SK-N-SH treated with all-trans-retinoic acid at 6 μM for 48 hours (cell line): ENCODE measurements around the gene PDE6A.

Experiments
- ATAC-seq: fragments of 200-7000 bp; cut with Tn5 transposase; 3 replicates; pipeline ENCODE4 v1.9.1; 2020; ENCODE audit warnings: mild to moderate bottlenecking, moderate library complexity
- ARNTL ChIP-seq: fragments of 450-650 bp; formaldehyde crosslinking; IDR thresholded peaks from 2 replicates; pipeline ENCODE4 v1.5.0; 2020; ENCODE audit warnings: low read depth, mild to moderate bottlenecking, moderate library complexity, borderline replicate concordance
- BACH2 ChIP-seq: fragments of 250-450 bp; sonication (Bioruptor Pico); IDR thresholded peaks from 2 replicates; pipeline ENCODE4 v1.9.0; 2021; ENCODE audit warnings: mild to moderate bottlenecking, borderline replicate concordance
- CSDC2 ChIP-seq: fragments of 250-450 bp; sonication (Bioruptor Pico); IDR thresholded peaks from 2 replicates; pipeline ENCODE4 v1.5.0; 2020; ENCODE audit warnings: mild to moderate bottlenecking, moderate library complexity
- ESRRG ChIP-seq: fragments of 250-450 bp; sonication (Bioruptor Pico); IDR thresholded peaks from 2 replicates; pipeline ENCODE4 v1.6.1; 2021; ENCODE audit warnings: mild to moderate bottlenecking
- GLIS3 ChIP-seq: fragments of 250-450 bp; sonication (Bioruptor Pico); IDR thresholded peaks from 2 replicates; pipeline ENCODE4 v1.5.0; 2020; ENCODE audit warnings: mild to moderate bottlenecking, moderate library complexity
- ISL1 ChIP-seq: fragments of 250-450 bp; sonication (Bioruptor Pico); IDR thresholded peaks from 2 replicates; pipeline ENCODE4 v2.1.2; 2022; ENCODE audit warnings: mild to moderate bottlenecking, moderate library complexity
- OSR1 ChIP-seq: fragments of 250-450 bp; sonication (Bioruptor Pico); IDR thresholded peaks from 2 replicates; pipeline ENCODE4 v1.8.0; 2022; ENCODE audit warnings: moderate library complexity, mild to moderate bottlenecking, inconsistent platforms
- PPARA ChIP-seq: fragments of 250-450 bp; sonication (Bioruptor Pico); IDR thresholded peaks from 2 replicates; pipeline ENCODE4 v1.5.0; 2020; ENCODE audit warnings: mild to moderate bottlenecking, borderline replicate concordance
- RARB ChIP-seq: fragments of 250-450 bp; sonication (Bioruptor Pico); IDR thresholded peaks from 2 replicates; pipeline ENCODE4 v1.8.0; 2021; ENCODE audit warnings: mild to moderate bottlenecking, moderate library complexity
- SNAI2 ChIP-seq: fragments of 250-450 bp; sonication (Bioruptor Pico); IDR thresholded peaks from 2 replicates; pipeline ENCODE4 v1.5.0; 2020; ENCODE audit warnings: mild to moderate bottlenecking, moderate library complexity
- TCF4 ChIP-seq: fragments of 250-450 bp; sonication (Bioruptor Pico); IDR thresholded peaks from 2 replicates; pipeline ENCODE4 v1.8.0; 2021; ENCODE audit warnings: mild to moderate bottlenecking, moderate library complexity, borderline replicate concordance
- TOX ChIP-seq: fragments of 250-450 bp; sonication (Bioruptor Pico); IDR thresholded peaks from 2 replicates; pipeline ENCODE4 v1.8.0; 2021; ENCODE audit warnings: mild to moderate bottlenecking, moderate library complexity, borderline replicate concordance
- ZC3H10 ChIP-seq: fragments of 250-450 bp; sonication (Bioruptor Pico); IDR thresholded peaks from 2 replicates; pipeline ENCODE4 v1.5.1; 2021; ENCODE audit warnings: mild to moderate bottlenecking, moderate library complexity
- ZFP3 ChIP-seq: fragments of 250-450 bp; sonication (Bioruptor Pico); IDR thresholded peaks from 2 replicates; pipeline ENCODE4 v1.5.0; 2020; ENCODE audit warnings: mild to moderate bottlenecking, moderate library complexity
- ZNF565 ChIP-seq: fragments of 450-650 bp; formaldehyde crosslinking; conservative IDR thresholded peaks from 2 replicates; pipeline ENCODE4 v1.5.0; 2020; ENCODE audit warnings: low read depth, mild to moderate bottlenecking, moderate library complexity
- ZNF70 ChIP-seq: fragments of 450-650 bp; formaldehyde crosslinking; IDR thresholded peaks from 2 replicates; pipeline ENCODE4 v1.5.0; 2020; ENCODE audit warnings: mild to moderate bottlenecking, moderate library complexity
- ZNF8 ChIP-seq: fragments of 450-650 bp; formaldehyde crosslinking; IDR thresholded peaks from 2 replicates; pipeline ENCODE4 v1.5.0; 2020; ENCODE audit warnings: mild to moderate bottlenecking, moderate library complexity
- TF ChIP-seq, protein P1 (sequence below): fragments of 250-450 bp; sonication (Bioruptor Pico); IDR thresholded peaks from 2 replicates; pipeline ENCODE4 v1.8.0; 2021; ENCODE audit warnings: low read depth, mild to moderate bottlenecking, moderate library complexity, borderline replicate concordance
- TF ChIP-seq, protein P2 (sequence below): fragments of 250-450 bp; sonication (Bioruptor Pico); IDR thresholded peaks from 2 replicates; pipeline ENCODE4 v1.5.1; 2021; ENCODE audit warnings: mild to moderate bottlenecking, moderate library complexity
- TF ChIP-seq, protein P3 (sequence below): fragments of 250-450 bp; sonication (Bioruptor Pico); IDR thresholded peaks from 2 replicates; pipeline ENCODE4 v1.8.0; 2020; ENCODE audit warnings: mild to moderate bottlenecking, moderate library complexity, borderline replicate concordance
- TF ChIP-seq, protein P4 (sequence below): fragments of 250-450 bp; sonication (Bioruptor Pico); IDR thresholded peaks from 2 replicates; pipeline ENCODE4 v1.5.0; 2020; ENCODE audit warnings: mild to moderate bottlenecking, moderate library complexity

The PDE6A gene

DNA sequence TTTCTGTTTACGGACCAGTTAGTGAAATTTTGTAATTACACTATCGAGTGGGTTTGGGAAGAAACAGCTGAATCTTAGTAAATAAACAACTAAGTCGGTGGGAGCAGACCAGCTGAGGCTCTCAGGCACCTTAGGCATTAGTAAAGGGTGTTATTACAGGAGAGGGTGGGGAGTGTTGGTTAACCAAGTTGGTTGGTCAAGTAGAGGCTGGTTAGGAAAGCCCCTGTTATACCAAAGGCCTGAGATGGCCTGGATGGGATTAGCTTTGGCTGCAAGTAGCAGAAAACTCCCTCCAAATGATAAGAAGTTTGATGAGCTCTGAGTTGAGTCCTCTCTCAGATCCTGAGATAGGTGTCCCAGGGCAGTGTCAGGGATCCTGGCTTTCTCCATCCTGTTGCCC, 133.1 kb downstream of the PDE6A start:
- no peak for ATAC-seq
- TF ChIP-seq, protein P1, sequence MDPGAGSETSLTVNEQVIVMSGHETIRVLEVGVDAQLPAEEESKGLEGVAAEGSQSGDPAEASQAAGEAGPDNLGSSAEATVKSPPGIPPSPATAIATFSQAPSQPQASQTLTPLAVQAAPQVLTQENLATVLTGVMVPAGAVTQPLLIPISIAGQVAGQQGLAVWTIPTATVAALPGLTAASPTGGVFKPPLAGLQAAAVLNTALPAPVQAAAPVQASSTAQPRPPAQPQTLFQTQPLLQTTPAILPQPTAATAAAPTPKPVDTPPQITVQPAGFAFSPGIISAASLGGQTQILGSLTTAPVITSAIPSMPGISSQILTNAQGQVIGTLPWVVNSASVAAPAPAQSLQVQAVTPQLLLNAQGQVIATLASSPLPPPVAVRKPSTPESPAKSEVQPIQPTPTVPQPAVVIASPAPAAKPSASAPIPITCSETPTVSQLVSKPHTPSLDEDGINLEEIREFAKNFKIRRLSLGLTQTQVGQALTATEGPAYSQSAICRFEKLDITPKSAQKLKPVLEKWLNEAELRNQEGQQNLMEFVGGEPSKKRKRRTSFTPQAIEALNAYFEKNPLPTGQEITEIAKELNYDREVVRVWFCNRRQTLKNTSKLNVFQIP (CRISPR knock-in tag): no peak
- TF ChIP-seq ZNF70 (CRISPR knock-in tag): no peak
- TF ChIP-seq ZNF565 (CRISPR knock-in tag): no peak
- TF ChIP-seq ZC3H10 (CRISPR knock-in tag): no peak
- TF ChIP-seq ZFP3: no peak
- no peak for TF ChIP-seq ESRRG (CRISPR knock-in tag)
- TF ChIP-seq, protein P2, sequence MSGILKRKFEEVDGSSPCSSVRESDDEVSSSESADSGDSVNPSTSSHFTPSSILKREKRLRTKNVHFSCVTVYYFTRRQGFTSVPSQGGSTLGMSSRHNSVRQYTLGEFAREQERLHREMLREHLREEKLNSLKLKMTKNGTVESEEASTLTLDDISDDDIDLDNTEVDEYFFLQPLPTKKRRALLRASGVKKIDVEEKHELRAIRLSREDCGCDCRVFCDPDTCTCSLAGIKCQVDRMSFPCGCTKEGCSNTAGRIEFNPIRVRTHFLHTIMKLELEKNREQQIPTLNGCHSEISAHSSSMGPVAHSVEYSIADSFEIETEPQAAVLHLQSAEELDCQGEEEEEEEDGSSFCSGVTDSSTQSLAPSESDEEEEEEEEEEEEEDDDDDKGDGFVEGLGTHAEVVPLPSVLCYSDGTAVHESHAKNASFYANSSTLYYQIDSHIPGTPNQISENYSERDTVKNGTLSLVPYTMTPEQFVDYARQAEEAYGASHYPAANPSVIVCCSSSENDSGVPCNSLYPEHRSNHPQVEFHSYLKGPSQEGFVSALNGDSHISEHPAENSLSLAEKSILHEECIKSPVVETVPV (CRISPR knock-in tag): no peak
- TF ChIP-seq TOX (CRISPR knock-in tag): no peak
- TF ChIP-seq TCF4: no peak
- TF ChIP-seq ZNF8 (CRISPR knock-in tag): no peak
- TF ChIP-seq, protein P3, sequence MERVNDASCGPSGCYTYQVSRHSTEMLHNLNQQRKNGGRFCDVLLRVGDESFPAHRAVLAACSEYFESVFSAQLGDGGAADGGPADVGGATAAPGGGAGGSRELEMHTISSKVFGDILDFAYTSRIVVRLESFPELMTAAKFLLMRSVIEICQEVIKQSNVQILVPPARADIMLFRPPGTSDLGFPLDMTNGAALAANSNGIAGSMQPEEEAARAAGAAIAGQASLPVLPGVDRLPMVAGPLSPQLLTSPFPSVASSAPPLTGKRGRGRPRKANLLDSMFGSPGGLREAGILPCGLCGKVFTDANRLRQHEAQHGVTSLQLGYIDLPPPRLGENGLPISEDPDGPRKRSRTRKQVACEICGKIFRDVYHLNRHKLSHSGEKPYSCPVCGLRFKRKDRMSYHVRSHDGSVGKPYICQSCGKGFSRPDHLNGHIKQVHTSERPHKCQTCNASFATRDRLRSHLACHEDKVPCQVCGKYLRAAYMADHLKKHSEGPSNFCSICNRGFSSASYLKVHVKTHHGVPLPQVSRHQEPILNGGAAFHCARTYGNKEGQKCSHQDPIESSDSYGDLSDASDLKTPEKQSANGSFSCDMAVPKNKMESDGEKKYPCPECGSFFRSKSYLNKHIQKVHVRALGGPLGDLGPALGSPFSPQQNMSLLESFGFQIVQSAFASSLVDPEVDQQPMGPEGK (CRISPR knock-in tag): no peak
- no peak for TF ChIP-seq OSR1
- TF ChIP-seq ARNTL: no peak
- TF ChIP-seq CSDC2: no peak
- TF ChIP-seq RARB: no peak
- TF ChIP-seq, all 23 proteins: peak for 0

DNA sequence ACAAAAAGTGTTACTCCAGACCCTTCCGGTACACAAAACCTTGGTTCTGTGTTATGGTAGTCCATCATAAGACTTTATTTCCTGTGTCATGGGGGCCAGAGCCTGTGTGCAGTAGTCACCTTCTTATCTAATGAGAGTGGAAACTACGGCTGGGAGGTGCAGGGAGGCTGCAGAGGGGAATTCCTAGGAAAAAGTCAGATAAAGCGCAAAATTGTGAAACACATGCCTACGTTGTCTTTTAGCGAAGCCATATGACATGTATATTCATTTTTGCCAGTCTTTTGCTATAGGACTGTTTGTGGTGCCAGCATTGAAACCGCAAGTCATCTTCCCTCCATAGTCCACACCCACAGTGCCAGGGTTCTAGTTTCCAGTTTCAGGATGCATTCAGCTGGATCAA, 133.7 kb downstream of the PDE6A start:
- TF ChIP-seq GLIS3 (no peak), ZNF565 (CRISPR knock-in tag) (no peak), TOX (CRISPR knock-in tag) (no peak), ARNTL (no peak), ZNF70 (CRISPR knock-in tag) (no peak)
- TF ChIP-seq, all 23 proteins: peak for 0
- no peak for ATAC-seq

DNA sequence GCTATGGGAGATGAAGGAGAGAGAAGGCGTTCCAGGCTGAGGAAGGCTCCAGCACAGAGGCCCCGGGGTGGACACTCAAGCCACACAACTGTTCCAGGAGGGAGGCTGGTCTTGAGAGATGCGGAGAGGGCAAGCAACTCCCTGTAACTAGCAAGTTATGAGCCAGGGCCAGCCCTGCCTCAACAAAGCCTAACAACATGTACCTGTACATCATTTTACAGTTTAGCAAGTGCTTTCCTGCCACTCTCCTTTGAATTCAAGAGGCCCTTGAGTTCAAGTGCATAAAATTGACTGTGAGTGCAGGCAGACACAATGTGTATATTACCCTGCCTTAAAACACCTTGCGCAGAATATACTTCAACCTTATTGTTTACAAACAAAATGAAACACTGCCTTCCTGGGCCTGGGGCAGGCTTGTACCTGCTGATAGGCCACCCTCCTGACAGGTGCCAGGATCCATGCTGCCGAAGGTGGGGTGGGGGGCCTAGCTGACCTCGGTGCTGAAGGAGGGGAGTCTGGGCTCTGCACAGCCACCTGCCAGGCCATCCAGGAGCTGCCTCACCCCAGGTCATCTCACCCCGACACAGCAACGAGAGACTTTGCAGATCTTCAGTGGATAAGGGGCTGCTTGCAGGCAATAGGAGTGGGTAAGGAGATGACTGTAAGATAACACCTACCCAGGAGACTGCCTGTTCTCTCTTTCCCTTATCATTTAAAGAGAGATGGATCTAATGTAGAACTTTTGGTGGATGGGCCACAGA, 134.5 kb downstream of the PDE6A start:
- TF ChIP-seq TOX (CRISPR knock-in tag): no peak
- TF ChIP-seq OSR1: no peak
- TF ChIP-seq, protein P4, sequence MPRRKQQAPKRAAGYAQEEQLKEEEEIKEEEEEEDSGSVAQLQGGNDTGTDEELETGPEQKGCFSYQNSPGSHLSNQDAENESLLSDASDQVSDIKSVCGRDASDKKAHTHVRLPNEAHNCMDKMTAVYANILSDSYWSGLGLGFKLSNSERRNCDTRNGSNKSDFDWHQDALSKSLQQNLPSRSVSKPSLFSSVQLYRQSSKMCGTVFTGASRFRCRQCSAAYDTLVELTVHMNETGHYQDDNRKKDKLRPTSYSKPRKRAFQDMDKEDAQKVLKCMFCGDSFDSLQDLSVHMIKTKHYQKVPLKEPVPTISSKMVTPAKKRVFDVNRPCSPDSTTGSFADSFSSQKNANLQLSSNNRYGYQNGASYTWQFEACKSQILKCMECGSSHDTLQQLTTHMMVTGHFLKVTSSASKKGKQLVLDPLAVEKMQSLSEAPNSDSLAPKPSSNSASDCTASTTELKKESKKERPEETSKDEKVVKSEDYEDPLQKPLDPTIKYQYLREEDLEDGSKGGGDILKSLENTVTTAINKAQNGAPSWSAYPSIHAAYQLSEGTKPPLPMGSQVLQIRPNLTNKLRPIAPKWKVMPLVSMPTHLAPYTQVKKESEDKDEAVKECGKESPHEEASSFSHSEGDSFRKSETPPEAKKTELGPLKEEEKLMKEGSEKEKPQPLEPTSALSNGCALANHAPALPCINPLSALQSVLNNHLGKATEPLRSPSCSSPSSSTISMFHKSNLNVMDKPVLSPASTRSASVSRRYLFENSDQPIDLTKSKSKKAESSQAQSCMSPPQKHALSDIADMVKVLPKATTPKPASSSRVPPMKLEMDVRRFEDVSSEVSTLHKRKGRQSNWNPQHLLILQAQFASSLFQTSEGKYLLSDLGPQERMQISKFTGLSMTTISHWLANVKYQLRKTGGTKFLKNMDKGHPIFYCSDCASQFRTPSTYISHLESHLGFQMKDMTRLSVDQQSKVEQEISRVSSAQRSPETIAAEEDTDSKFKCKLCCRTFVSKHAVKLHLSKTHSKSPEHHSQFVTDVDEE (CRISPR knock-in tag): no peak
- TF ChIP-seq BACH2 (CRISPR knock-in tag): no peak
- no peak for TF ChIP-seq SNAI2 (CRISPR knock-in tag)
- TF ChIP-seq, protein P2 (CRISPR knock-in tag): no peak
- TF ChIP-seq ZNF8 (CRISPR knock-in tag): no peak
- TF ChIP-seq TCF4: no peak
- TF ChIP-seq PPARA: no peak
- TF ChIP-seq ISL1: no peak
- TF ChIP-seq ARNTL: no peak
- no peak for TF ChIP-seq ZNF565 (CRISPR knock-in tag)
- TF ChIP-seq GLIS3: no peak
- no peak for TF ChIP-seq ESRRG (CRISPR knock-in tag)
- TF ChIP-seq RARB: no peak
- TF ChIP-seq ZFP3: no peak
- ATAC-seq: no peak
